Esophagus squamous epithelium (tissue), 5 donors: ENCODE measurements around the gene NOA1. TPM values are rescaled to one million over a fixed set of nuclear protein-coding genes. Genes with fewer than 3 reads are reported as not detected.

Source experiments
- DNase-seq: peaks from one replicate; lab custom pipeline; 2025; lab: John Stamatoyannopoulos, UW
- H3K27ac ChIP-seq, 4 donors: fragments of 200-600 bp; sonication (generic); one replicate each; pipeline ENCODE4 v1.5.1; 2016 to 2019; ENCODE audit warnings: mild to moderate bottlenecking in 1 of 4
- H3K27me3 ChIP-seq, 4 donors: fragments of 200-600 bp; sonication (generic); 1 replicate in 3 of 4; 2 replicates in 1 of 4; pipeline versions ENCODE4 v1.5.1 to v1.6.0; 2017 to 2021; ENCODE audit warnings: antibody characterized with exemption in 1 of 4
- H3K36me3 ChIP-seq, 3 donors: fragments of 200-600 bp; sonication (generic); one replicate each; pipeline ENCODE4 v1.5.1; 2016 to 2019
- H3K4me1 ChIP-seq, 3 donors: fragments of 200-600 bp; sonication (generic); one replicate each; pipeline ENCODE4 v1.5.1; 2017 to 2019
- H3K4me3 ChIP-seq, 4 donors: fragments of 200-600 bp; sonication (generic); 1 replicate in 3 of 4; 2 replicates in 1 of 4; pipeline ENCODE4 v1.5.1; 2016 to 2019; ENCODE audit warnings: mild to moderate bottlenecking in 2 of 4, moderate library complexity in 1 of 4
- H3K9me3 ChIP-seq, 3 donors: fragments of 200-600 bp; sonication (generic); one replicate each; pipeline ENCODE4 v1.5.1; 2016 to 2019
- POLR2A ChIP-seq, 4 donors: fragments of 450-650 bp; IDR thresholded peaks; one replicate each; pipeline ENCODE4 v1.6.1; 2017; ENCODE audit warnings: antibody characterized with exemption in 4 of 4, mild to moderate bottlenecking in 4 of 4, moderate library complexity in 3 of 4
- WGBS, 2 donors: methylation state at CpG; one replicate each; pipeline ENCODE4 v1.1.5; 2018; 5-methylcytosine and 5-hydroxymethylcytosine counted together
- intact Hi-C: fragments of 100-400 bp; cut with DNase I; formaldehyde crosslinking; loops from one replicate; pipeline ENCODE4 v1.15.0; 2022
- total RNA-seq, 4 donors: library from RNA; depleted of rRNA; stranded (reverse); fragments of >200 nt; gene quantifications; one replicate each; pipeline ENCODE4 v1.1.0, GENCODE V29; 2016
- TF ChIP-seq, protein P1 (sequence below), 6 experiments: fragments of 450-650 bp in 4 of 6; fragments of 200-600 bp in 2 of 6; sonication (generic) in 2 of 6; IDR thresholded peaks; one replicate each; pipeline ENCODE4 v1.5.1; 2016 to 2019; ENCODE audit warnings: antibody characterized with exemption in 6 of 6, mild to moderate bottlenecking in 4 of 6, moderate library complexity in 4 of 6
- donor health status: DM: yes; HTN: yes; CAD: no.

NOA1 gene
- total RNA-seq, 4 donors from 2014 or later = 18.7 to 30.2 (median 23.9) TPM

DNA sequence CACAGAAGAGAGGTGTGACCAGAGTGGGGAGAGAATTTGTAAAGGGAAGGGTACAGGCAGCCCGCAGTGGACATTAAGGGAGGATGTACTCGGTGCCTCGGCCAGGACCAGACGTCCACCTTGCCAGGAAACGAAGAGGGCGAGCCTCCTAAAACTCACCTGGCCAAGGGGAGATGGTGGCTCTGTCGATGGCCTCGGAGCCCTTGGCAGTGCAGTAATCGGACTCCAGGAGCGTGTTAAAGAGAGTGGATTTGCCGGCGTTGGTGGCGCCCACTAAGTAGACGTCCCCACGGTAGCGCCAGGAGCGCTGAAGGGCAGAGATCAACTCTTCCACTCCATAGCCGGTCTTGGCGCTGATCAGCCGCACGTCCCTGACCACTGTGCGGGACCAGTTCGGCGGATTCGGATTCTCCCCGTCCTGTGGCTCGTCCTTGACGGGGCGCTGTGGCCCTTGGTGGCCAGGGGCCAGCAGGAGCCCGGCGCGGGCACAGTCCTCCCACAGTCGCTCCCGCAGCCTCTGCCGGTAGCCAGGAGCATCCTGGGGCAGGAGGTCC is 1.0 kb downstream of the NOA1 start:
- Histone ChIP-seq H3K27me3 (no peaks in the 10 kb centered on the region), H3K36me3 (peaks cover 16 to 37% (median 22%) of the 10 kb centered on the region in 3 donors), H3K27ac (peak overlapping the region; percentile 83 to 94 (median 90)), H3K9me3 (peaks cover 0 to 12% (median 5%) of the 10 kb centered on the region in 3 donors), H3K4me1 (peaks cover 29 to 54% (median 32%) of the 10 kb centered on the region in 3 donors), H3K4me3 (peak overlapping the region; percentile 83 to 96 (median 90))
- DNase-seq = no peak
- intact Hi-C loops = no loop called here
- TF ChIP-seq, protein P1, sequence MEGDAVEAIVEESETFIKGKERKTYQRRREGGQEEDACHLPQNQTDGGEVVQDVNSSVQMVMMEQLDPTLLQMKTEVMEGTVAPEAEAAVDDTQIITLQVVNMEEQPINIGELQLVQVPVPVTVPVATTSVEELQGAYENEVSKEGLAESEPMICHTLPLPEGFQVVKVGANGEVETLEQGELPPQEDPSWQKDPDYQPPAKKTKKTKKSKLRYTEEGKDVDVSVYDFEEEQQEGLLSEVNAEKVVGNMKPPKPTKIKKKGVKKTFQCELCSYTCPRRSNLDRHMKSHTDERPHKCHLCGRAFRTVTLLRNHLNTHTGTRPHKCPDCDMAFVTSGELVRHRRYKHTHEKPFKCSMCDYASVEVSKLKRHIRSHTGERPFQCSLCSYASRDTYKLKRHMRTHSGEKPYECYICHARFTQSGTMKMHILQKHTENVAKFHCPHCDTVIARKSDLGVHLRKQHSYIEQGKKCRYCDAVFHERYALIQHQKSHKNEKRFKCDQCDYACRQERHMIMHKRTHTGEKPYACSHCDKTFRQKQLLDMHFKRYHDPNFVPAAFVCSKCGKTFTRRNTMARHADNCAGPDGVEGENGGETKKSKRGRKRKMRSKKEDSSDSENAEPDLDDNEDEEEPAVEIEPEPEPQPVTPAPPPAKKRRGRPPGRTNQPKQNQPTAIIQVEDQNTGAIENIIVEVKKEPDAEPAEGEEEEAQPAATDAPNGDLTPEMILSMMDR (IDR thresholded peaks at IDR 0.05) = no peak
- no peak for TF ChIP-seq POLR2A (IDR thresholded peaks at IDR 0.05)
- 0% methylated on average over 5 to 8 of the region's 35 CpGs for WGBS, 2 donors

DNA sequence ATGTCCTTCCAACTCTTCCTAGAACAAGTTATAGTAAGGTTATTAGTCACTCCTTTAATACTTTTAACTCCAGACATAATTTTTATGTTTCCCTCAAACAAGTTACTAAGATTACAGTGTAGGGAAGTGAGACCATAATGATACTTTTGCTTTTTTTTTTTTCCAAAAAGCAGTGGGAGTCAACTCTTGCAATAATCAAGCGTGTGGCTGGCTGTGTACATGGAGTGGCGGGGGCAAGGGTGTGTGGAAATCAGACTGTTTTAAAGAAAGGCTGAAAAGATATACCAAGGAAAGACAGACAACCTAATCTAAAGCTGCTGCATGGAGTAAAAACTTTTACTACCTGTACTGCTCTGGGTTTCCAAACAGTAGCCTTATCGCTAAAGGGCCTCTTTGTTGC is 4.1 kb downstream of the NOA1 start:
- Histone ChIP-seq H3K4me1 (peaks cover 14 to 34% (median 17%) of the 10 kb centered on the region in 3 donors), H3K27ac (no peak overlapping the region), H3K27me3 (no peaks in the 10 kb centered on the region), H3K9me3 (peaks cover 0 to 12% (median 5%) of the 10 kb centered on the region in 3 donors), H3K4me3 (no peak overlapping the region), H3K36me3 (peaks cover 16 to 67% (median 29%) of the 10 kb centered on the region in 3 donors)
- intact Hi-C loops = no loop called here
- TF ChIP-seq, protein P1 (IDR thresholded peaks at IDR 0.05) = no peak
- no peak for TF ChIP-seq POLR2A (IDR thresholded peaks at IDR 0.05)
- no peak for DNase-seq
- 97 to 100% methylated on average over 3 of the region's 3 CpGs for WGBS, 2 donors

DNA sequence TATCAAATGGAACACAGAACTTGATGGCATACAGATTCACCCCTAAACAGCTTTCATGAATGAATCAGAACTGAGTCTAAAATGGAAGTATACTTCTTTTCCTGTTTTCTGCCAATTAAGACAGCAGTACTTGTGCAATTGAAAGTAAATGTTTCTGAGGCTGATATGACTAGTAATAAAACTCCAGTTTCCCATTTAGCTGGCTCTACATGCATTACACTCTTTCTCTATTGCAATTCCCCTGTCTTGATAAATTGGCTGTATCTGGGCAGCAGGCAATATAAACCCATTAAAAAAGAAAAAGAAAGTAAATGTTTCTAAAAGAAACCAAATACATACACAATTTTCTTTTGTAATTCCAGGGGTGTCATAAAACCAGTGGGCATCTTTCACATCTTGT is 4.6 kb downstream of the NOA1 start:
- intact Hi-C loops = no loop called here

DNA sequence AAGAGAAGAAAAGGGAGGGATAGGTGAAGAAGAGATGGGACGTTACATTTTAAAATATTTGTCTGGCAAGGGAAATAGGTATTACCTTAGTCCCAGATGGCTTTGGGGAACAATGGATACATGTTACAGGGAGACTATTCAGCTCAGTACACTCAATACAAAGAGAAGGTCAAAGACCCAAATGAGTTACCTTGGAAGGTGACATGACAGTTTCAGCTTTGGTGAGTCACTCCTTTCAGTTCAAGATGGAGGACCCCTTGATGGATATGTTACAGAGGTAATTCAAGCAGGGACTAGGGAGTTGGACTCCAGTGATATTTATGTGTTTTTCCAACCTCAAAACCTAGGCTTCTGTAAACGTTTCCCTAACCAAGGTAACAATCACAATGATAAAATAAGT is 5.0 kb downstream of the NOA1 start:
- no peaks in the 10 kb centered on the region for H3K27me3 ChIP-seq
- DNase-seq = no peak
- peaks cover 0 to 12% (median 5%) of the 10 kb centered on the region in 3 donors for H3K9me3 ChIP-seq
- TF ChIP-seq, protein P1 (IDR thresholded peaks at IDR 0.05) = no peak
- no peak for TF ChIP-seq POLR2A (IDR thresholded peaks at IDR 0.05)
- no peak overlapping the region for H3K27ac ChIP-seq
- intact Hi-C loops = no loop called here
- H3K36me3 ChIP-seq = peaks cover 16 to 76% (median 34%) of the 10 kb centered on the region in 3 donors
- 88 to 94% methylated on average over 2 of the region's 2 CpGs for WGBS, 2 donors
- H3K4me1 ChIP-seq = peaks cover 14 to 27% (median 17%) of the 10 kb centered on the region in 3 donors
- H3K4me3 ChIP-seq = no peak overlapping the region

More for the DNA sequence above, 4.6 kb downstream of the NOA1 start:
- Histone ChIP-seq H3K27ac (no peak overlapping the region), H3K9me3 (peaks cover 0 to 12% (median 5%) of the 10 kb centered on the region in 3 donors), H3K27me3 (no peaks in the 10 kb centered on the region), H3K36me3 (peaks cover 16 to 72% (median 33%) of the 10 kb centered on the region in 3 donors), H3K4me3 (no peak overlapping the region), H3K4me1 (peaks cover 14 to 29% (median 17%) of the 10 kb centered on the region in 3 donors)
- DNase-seq = no peak
- TF ChIP-seq, protein P1 (IDR thresholded peaks at IDR 0.05) = no peak
- TF ChIP-seq POLR2A (IDR thresholded peaks at IDR 0.05) = no peak

DNA sequence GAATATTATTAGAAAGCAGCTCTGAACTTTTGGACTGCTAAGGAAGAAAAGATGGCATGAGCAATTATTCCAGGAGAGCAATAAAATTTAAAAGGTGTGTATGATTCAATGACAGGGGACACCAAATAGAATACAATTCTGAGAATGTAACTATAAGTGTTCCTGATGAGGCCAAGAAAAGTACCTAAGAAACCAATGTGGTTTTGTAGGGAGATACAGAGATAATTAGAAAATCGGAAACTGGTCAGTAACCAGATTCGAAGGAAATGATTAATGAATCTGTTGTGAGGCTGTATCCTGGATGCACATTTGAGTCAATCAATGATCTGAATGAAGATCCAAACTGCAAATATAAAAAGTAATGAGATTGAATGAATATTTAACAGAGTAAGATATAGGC is 6.0 kb downstream of the NOA1 start:
- Histone ChIP-seq H3K27me3 (no peaks in the 10 kb centered on the region), H3K36me3 (peaks cover 20 to 86% (median 36%) of the 10 kb centered on the region in 3 donors), H3K4me3 (no peak overlapping the region), H3K9me3 (peaks cover 0 to 12% (median 5%) of the 10 kb centered on the region in 3 donors), H3K27ac (no peak overlapping the region), H3K4me1 (peaks cover 11 to 23% (median 17%) of the 10 kb centered on the region in 3 donors)
- TF ChIP-seq, protein P1 (IDR thresholded peaks at IDR 0.05) = no peak
- WGBS, 2 donors = 93 to 94% methylated on average over 2 of the region's 2 CpGs
- intact Hi-C loops = no loop called here
- no peak for DNase-seq
